Coronary artery (tissue), 2 donors: ENCODE results near the gene PGLYRP4.
A peak's percentile ranks its signal among the peaks of the same experiment; 100 is the strongest.

Experiments used
- DNase-seq: peaks from one replicate; pipeline ENCODE4 v3.0.0-alpha.2; 2017; ENCODE audit warnings: low spot score
- H3K27ac ChIP-seq, 2 donors: fragments of 200-600 bp; sonication (generic); one replicate each; pipeline ENCODE4 v1.5.1; 2016 to 2019
- H3K4me3 ChIP-seq: fragments of 200-600 bp; sonication (generic); 2 replicates; pipeline ENCODE4 v1.5.1; 2016; ENCODE audit warnings: mild to moderate bottlenecking, moderate library complexity
- CTCF ChIP-seq: fragments of 200-600 bp; sonication (generic); IDR thresholded peaks from one replicate; pipeline ENCODE4 v1.5.1; 2019; ENCODE audit warnings: antibody characterized with exemption

Gene PGLYRP4

GRCh38 chr1:153389401-153389800 is 40.8 kb upstream of the PGLYRP4 start:
- no peak overlapping the region for H3K27ac ChIP-seq
- no peak for DNase-seq
- H3K4me3 ChIP-seq: no peak overlapping the region
- no peak for TF ChIP-seq CTCF

GRCh38 chr1:153387785-153388184 is 39.1 kb upstream of the PGLYRP4 start:
- DNase-seq: peak; percentile 38
- Histone ChIP-seq H3K4me3 (no peak overlapping the region), H3K27ac (no peak overlapping the region)
- TF ChIP-seq CTCF: no peak

GRCh38 chr1:153387001-153387400 is 38.4 kb upstream of the PGLYRP4 start:
- DNase-seq: peak; percentile 4
- H3K4me3 ChIP-seq: no peak overlapping the region
- no peak for TF ChIP-seq CTCF
- peak overlapping the region in 1 of 2 donors; percentile 40 for H3K27ac ChIP-seq

GRCh38 chr1:153386500-153386901 is 37.9 kb upstream of the PGLYRP4 start:
- Histone ChIP-seq H3K4me3 (no peak overlapping the region), H3K27ac (peak overlapping the region in 1 of 2 donors; percentile 40)
- peak; percentile 69 for DNase-seq
- TF ChIP-seq CTCF: no peak

- DNase-seq: peak; percentile 50
- H3K27ac ChIP-seq: peak overlapping the region in 1 of 2 donors; percentile 3
- H3K4me3 ChIP-seq: no peak overlapping the region
- TF ChIP-seq CTCF: no peak
Measured at GRCh38 chr1:153384958-153385580, 36.4 kb upstream of the PGLYRP4 start.

GRCh38 chr1:153380711-153381110 is 32.1 kb upstream of the PGLYRP4 start:
- Histone ChIP-seq H3K27ac (no peak overlapping the region), H3K4me3 (no peak overlapping the region)
- no peak for TF ChIP-seq CTCF
- peak; percentile 41 for DNase-seq

GRCh38 chr1:153379591-153379990 is 30.9 kb upstream of the PGLYRP4 start:
- no peak overlapping the region for H3K4me3 ChIP-seq
- H3K27ac ChIP-seq: no peak overlapping the region
- DNase-seq: peak; percentile 22
- no peak for TF ChIP-seq CTCF
